ENCODE data around the gene MYO10. TPM values are rescaled to one million over a fixed set of nuclear protein-coding genes. Genes with fewer than 3 reads are reported as not detected.

The MYO10 gene
- total RNA-seq, 1 donor from 2014 or later: 23.1 TPM

DNA sequence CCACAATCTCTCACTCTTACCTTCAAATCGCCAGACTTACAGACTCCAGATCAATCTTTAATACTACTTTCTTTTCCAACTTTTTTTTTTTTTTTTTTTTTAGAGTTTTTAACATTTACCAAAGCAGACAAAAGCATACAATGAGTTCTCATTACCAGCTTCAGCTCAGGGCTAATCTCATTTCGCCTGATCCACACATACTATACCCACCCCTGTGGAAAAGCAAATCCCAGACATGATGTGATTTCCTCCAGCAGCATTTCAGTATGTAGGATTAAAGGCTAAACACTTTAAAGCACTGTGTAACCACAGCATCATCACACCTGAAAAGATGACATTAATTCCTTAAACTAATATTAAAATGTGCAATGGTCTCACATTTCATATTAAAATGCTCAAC, 180.4 kb downstream of the MYO10 start:
- TF ChIP-seq, protein P1, sequence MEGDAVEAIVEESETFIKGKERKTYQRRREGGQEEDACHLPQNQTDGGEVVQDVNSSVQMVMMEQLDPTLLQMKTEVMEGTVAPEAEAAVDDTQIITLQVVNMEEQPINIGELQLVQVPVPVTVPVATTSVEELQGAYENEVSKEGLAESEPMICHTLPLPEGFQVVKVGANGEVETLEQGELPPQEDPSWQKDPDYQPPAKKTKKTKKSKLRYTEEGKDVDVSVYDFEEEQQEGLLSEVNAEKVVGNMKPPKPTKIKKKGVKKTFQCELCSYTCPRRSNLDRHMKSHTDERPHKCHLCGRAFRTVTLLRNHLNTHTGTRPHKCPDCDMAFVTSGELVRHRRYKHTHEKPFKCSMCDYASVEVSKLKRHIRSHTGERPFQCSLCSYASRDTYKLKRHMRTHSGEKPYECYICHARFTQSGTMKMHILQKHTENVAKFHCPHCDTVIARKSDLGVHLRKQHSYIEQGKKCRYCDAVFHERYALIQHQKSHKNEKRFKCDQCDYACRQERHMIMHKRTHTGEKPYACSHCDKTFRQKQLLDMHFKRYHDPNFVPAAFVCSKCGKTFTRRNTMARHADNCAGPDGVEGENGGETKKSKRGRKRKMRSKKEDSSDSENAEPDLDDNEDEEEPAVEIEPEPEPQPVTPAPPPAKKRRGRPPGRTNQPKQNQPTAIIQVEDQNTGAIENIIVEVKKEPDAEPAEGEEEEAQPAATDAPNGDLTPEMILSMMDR (IDR thresholded peaks at IDR 0.05; ENCODE audit: partially characterized antibody, unreplicated experiment): no peak
- Mint-ChIP-seq H3K27me3 (ENCODE audit: unreplicated experiment) (no peaks in the 10 kb centered on the region), H3K27ac (ENCODE audit: unreplicated experiment) (no peak overlapping the region), H3K4me3 (ENCODE audit: unreplicated experiment) (no peak overlapping the region), H3K36me3 (ENCODE audit: unreplicated experiment) (no peaks in the 10 kb centered on the region), H3K9me3 (ENCODE audit: unreplicated experiment) (peaks cover 2% of the 10 kb centered on the region), H3K4me1 (ENCODE audit: low read depth, unreplicated experiment) (peaks cover 3% of the 10 kb centered on the region)
- no peak for DNase-seq

DNA sequence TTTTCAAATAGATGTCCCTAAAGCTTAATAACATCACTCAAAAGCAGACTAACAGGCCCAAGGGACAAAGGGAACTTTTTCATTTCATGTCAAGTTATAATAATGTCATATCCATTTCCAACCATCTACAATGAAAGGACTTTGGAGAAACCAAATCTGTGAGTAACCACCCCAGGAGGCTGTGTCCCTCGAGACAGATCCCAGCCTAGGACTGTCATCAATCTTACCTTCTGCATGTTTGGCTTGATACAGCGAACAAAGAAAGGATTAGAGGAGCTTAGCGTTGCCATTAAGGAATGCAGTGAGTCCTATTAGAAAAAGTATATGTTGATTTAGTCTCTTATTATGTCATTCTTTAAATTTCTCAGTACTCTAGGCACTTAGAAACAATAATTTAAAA, 181.5 kb downstream of the MYO10 start:
- TF ChIP-seq, protein P1 (IDR thresholded peaks at IDR 0.05; ENCODE audit: partially characterized antibody, unreplicated experiment): no peak
- peak; percentile 61 for DNase-seq
- H3K27me3 Mint-ChIP-seq (ENCODE audit: unreplicated experiment): no peaks in the 10 kb centered on the region
- no peak overlapping the region for H3K4me3 Mint-ChIP-seq (ENCODE audit: unreplicated experiment)
- H3K27ac Mint-ChIP-seq (ENCODE audit: unreplicated experiment): no peak overlapping the region
- no peaks in the 10 kb centered on the region for H3K36me3 Mint-ChIP-seq (ENCODE audit: unreplicated experiment)
- peaks cover 3% of the 10 kb centered on the region for H3K4me1 Mint-ChIP-seq (ENCODE audit: low read depth, unreplicated experiment)
- peaks cover 2% of the 10 kb centered on the region for H3K9me3 Mint-ChIP-seq (ENCODE audit: unreplicated experiment)

DNA sequence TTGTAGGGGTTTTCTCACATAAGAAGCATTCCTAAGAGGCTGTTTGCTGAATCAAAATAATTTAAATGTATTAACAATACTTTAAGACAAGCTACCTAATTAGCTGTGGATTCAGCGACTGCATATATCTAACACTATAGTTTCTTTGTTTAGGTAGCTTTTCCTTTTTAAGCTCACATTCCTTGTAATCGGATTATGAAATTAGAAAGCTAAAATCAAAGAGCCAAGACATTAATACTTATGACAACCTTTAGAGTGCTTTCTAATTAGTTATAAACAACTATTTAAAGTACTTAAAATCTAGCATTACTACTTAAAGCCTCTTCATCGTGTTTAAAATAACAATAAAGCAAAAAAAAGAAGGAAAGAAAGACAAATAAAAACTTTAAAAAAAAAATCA, 182.0 kb downstream of the MYO10 start:
- H3K27me3 Mint-ChIP-seq (ENCODE audit: unreplicated experiment): no peaks in the 10 kb centered on the region
- H3K36me3 Mint-ChIP-seq (ENCODE audit: unreplicated experiment): no peaks in the 10 kb centered on the region
- TF ChIP-seq, protein P1 (IDR thresholded peaks at IDR 0.05; ENCODE audit: partially characterized antibody, unreplicated experiment): no peak
- no peak overlapping the region for H3K4me3 Mint-ChIP-seq (ENCODE audit: unreplicated experiment)
- H3K4me1 Mint-ChIP-seq (ENCODE audit: low read depth, unreplicated experiment): peaks cover 4% of the 10 kb centered on the region
- no peak overlapping the region for H3K27ac Mint-ChIP-seq (ENCODE audit: unreplicated experiment)
- H3K9me3 Mint-ChIP-seq (ENCODE audit: unreplicated experiment): peaks cover 3% of the 10 kb centered on the region
- no peak for DNase-seq

DNA sequence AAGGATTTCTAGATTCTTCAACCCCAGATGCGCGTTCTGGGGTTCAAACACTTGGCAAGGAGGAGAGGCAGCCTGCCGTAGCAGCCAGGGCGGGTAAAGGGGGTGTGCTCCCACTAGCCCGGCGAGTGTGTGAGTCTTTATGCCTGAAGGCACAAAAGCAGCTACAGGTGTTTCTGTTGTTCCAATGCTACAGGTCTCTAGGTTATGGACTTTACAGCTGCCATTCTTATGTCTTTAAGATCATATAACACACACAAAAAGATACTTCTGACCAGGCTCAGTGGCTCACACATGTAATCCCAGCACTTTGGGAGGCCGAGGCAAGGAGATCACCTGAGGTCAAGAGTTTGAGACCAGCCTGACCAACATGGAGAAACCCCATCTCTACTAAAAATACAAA, 185.6 kb downstream of the MYO10 start:
- Mint-ChIP-seq H3K4me3 (ENCODE audit: unreplicated experiment) (no peak overlapping the region), H3K4me1 (ENCODE audit: low read depth, unreplicated experiment) (peaks cover 6% of the 10 kb centered on the region), H3K9me3 (ENCODE audit: unreplicated experiment) (peaks cover 2% of the 10 kb centered on the region), H3K36me3 (ENCODE audit: unreplicated experiment) (no peaks in the 10 kb centered on the region), H3K27ac (ENCODE audit: unreplicated experiment) (no peak overlapping the region), H3K27me3 (ENCODE audit: unreplicated experiment) (no peaks in the 10 kb centered on the region)
- DNase-seq: no peak
- TF ChIP-seq, protein P1 (IDR thresholded peaks at IDR 0.05; ENCODE audit: partially characterized antibody, unreplicated experiment): no peak

DNA sequence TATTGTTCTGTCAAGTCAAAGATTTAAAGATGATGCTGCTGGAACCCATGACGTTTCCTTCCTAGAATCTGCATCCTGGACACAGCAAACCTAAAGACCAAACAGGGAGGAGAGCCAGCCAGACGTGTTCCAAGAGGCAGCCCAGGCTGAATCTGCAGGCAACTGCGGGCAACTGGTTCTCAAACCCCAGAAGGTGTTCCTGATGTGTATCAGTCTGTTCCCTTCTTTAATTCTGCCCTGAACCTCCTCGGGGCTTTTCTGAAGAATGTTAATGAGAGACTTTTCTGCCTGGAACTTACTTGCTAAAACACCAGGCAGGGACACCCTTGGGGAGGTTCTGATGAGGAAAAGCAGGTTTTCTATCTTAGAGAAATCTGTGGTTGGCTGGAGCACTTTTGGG, 186.5 kb downstream of the MYO10 start:
- no peak for DNase-seq
- peaks cover 2% of the 10 kb centered on the region for H3K9me3 Mint-ChIP-seq (ENCODE audit: unreplicated experiment)
- TF ChIP-seq, protein P1 (IDR thresholded peaks at IDR 0.05; ENCODE audit: partially characterized antibody, unreplicated experiment): no peak
- no peaks in the 10 kb centered on the region for H3K27me3 Mint-ChIP-seq (ENCODE audit: unreplicated experiment)
- H3K4me3 Mint-ChIP-seq (ENCODE audit: unreplicated experiment): no peak overlapping the region
- H3K27ac Mint-ChIP-seq (ENCODE audit: unreplicated experiment): no peak overlapping the region
- peaks cover 3% of the 10 kb centered on the region for H3K4me1 Mint-ChIP-seq (ENCODE audit: low read depth, unreplicated experiment)
- H3K36me3 Mint-ChIP-seq (ENCODE audit: unreplicated experiment): no peaks in the 10 kb centered on the region

Data from glutamatergic neuron (in vitro differentiated cells).